Measurements from ENCODE around the gene ABHD6.

The ABHD6 gene

DNA sequence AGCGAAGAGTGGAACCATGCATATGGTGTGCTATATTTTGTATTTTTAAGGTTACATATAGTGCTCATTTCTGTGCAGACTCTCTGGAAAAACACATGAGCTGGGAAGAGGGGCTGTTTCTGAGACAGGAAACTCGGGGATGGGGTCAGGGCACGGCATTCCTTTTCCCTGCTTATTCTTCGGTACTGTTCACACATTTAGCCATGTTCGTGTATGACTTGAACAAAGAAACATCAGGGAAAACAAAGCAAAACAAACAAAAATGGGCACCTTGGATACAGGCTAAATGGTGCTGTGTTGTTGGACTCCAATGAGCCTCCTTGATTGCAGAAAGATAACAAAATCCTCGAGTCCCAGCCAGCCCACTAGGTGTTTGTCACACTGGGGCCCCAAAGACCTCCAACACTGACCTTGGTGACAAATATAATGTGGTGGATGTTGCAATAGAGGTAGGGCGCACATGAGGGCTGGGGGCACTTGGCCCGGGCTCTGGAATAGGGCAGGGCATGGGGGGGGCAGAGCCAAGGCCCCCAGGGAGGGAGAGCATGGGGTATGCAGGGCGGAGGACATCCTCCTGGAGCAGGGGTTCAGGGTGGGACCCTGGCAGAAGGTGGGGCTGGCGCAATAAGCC, 46.1 kb upstream of the ABHD6 start:
- TF ChIP-seq TARDBP (IDR thresholded peaks at IDR 0.05) (no peak), BHLHE40 (IDR thresholded peaks at IDR 0.05; ENCODE audit: borderline replicate concordance) (no peak), FOXM1 (IDR thresholded peaks at IDR 0.05; ENCODE audit: borderline replicate concordance) (no peak), FOXK2 (IDR thresholded peaks at IDR 0.05) (no peak), SUZ12 (IDR thresholded peaks at IDR 0.05) (no peak), FOXA1 (IDR thresholded peaks at IDR 0.05) (no peak), ARNT (IDR thresholded peaks at IDR 0.05) (no peak), NFRKB (IDR thresholded peaks at IDR 0.05) (no peak), HDGF (IDR thresholded peaks at IDR 0.05; ENCODE audit: borderline replicate concordance) (no peak), CTBP1 (IDR thresholded peaks at IDR 0.05; ENCODE audit: borderline replicate concordance) (no peak), SP1 (IDR thresholded peaks at IDR 0.05) (no peak), LEF1 (IDR thresholded peaks at IDR 0.05; ENCODE audit: borderline replicate concordance) (no peak), L3MBTL2 (conservative IDR thresholded peaks at IDR 0.05) (no peak)
- TF ChIP-seq, protein P1, sequence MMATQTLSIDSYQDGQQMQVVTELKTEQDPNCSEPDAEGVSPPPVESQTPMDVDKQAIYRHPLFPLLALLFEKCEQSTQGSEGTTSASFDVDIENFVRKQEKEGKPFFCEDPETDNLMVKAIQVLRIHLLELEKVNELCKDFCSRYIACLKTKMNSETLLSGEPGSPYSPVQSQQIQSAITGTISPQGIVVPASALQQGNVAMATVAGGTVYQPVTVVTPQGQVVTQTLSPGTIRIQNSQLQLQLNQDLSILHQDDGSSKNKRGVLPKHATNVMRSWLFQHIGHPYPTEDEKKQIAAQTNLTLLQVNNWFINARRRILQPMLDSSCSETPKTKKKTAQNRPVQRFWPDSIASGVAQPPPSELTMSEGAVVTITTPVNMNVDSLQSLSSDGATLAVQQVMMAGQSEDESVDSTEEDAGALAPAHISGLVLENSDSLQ (IDR thresholded peaks at IDR 0.05): no peak
- ChIA-PET POLR2A (no interaction called here), CTCF (no interaction called here)
- no peak for DNase-seq (ENCODE audit: extremely low spot score)

DNA sequence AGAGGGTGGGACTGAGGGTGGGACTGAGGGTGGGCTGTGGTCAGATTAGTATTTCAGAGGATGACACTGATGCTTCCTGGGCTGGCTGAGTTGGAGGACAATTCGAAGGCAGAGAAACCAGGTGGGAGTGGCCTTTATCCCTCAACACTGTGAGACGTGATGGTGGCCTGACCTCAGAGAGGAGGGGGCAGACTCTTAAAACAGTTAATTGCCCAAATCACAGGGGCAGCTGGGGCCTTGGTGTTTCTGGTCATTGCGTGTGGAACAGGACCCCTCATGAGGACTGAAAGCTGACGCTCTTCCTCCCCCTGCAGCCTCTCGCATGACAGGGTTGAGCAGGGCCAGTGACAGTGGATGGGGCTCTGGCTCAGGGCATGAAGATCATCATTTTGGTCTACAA, 45.5 kb upstream of the ABHD6 start:
- DNase-seq (ENCODE audit: extremely low spot score): no peak
- no peak for TF ChIP-seq FOXA1 (IDR thresholded peaks at IDR 0.05)
- TF ChIP-seq L3MBTL2 (conservative IDR thresholded peaks at IDR 0.05): no peak
- no peak for TF ChIP-seq ZNF384 (IDR thresholded peaks at IDR 0.05)
- POLR2A ChIA-PET: no interaction called here
- CTCF ChIA-PET: no interaction called here

- CTCF ChIA-PET: no interaction called here
These were observed 43.7 kb upstream of the ABHD6 start for GRCh38 chr3:58193682-58194407.

GRCh38 chr3:58197588-58197987, 40.0 kb upstream of the ABHD6 start:
- ChIA-PET CTCF (no interaction called here), POLR2A (no interaction called here)
- no peak for TF ChIP-seq BHLHE40 (IDR thresholded peaks at IDR 0.05; ENCODE audit: borderline replicate concordance)
- no peak for TF ChIP-seq ZNF384 (IDR thresholded peaks at IDR 0.05)
- no peak for TF ChIP-seq FOXA1 (IDR thresholded peaks at IDR 0.05)
- TF ChIP-seq FOXM1 (IDR thresholded peaks at IDR 0.05; ENCODE audit: borderline replicate concordance): no peak
- TF ChIP-seq ELF4 (IDR thresholded peaks at IDR 0.05): no peak
- no peak for TF ChIP-seq L3MBTL2 (conservative IDR thresholded peaks at IDR 0.05)
- TF ChIP-seq TARDBP (IDR thresholded peaks at IDR 0.05): no peak
- no peak for TF ChIP-seq ARNT (IDR thresholded peaks at IDR 0.05)
- TF ChIP-seq SP1 (IDR thresholded peaks at IDR 0.05): no peak
- no peak for TF ChIP-seq CTBP1 (IDR thresholded peaks at IDR 0.05; ENCODE audit: borderline replicate concordance)
- DNase-seq (ENCODE audit: extremely low spot score): no peak

More at GRCh38 chr3:58193682-58194407, 43.7 kb upstream of the ABHD6 start:
- TF ChIP-seq LEF1 (IDR thresholded peaks at IDR 0.05; ENCODE audit: borderline replicate concordance) (no peak), FOXM1 (IDR thresholded peaks at IDR 0.05; ENCODE audit: borderline replicate concordance) (no peak), ELF4 (IDR thresholded peaks at IDR 0.05) (no peak), CTBP1 (IDR thresholded peaks at IDR 0.05; ENCODE audit: borderline replicate concordance) (no peak), L3MBTL2 (conservative IDR thresholded peaks at IDR 0.05) (no peak), FOXA1 (IDR thresholded peaks at IDR 0.05) (no peak), FOXK2 (IDR thresholded peaks at IDR 0.05) (no peak)
- no peak for DNase-seq (ENCODE audit: extremely low spot score)
- POLR2A ChIA-PET: no interaction called here

- POLR2A ChIA-PET: no interaction called here
- CTCF ChIA-PET: no interaction called here
These were observed 39.2 kb upstream of the ABHD6 start for GRCh38 chr3:58198362-58198761.

DNA sequence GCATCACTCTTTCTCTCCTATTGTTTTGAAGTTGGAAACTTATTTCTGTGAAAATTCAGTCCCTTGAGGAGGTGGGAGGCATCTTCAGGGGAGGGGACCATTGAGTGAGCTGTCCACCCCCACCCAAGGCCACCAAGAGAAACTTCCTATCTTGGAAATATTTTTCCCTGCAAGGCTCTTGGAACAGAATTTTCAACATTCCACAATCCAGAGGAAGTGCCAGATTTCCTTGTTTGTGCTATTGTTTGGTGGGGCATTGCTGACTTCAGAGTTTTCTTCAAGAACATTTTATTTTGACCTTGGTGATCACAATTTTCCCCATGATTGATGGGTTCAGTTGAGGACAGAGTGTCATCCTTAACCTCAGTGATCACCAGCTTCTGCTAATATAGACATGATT, 38.8 kb upstream of the ABHD6 start:
- TF ChIP-seq CTBP1 (IDR thresholded peaks at IDR 0.05; ENCODE audit: borderline replicate concordance): no peak
- no peak for TF ChIP-seq SUZ12 (IDR thresholded peaks at IDR 0.05)
- no peak for TF ChIP-seq FOXK2 (IDR thresholded peaks at IDR 0.05)
- no peak for TF ChIP-seq FOXA1 (IDR thresholded peaks at IDR 0.05)
- TF ChIP-seq HDGF (IDR thresholded peaks at IDR 0.05; ENCODE audit: borderline replicate concordance): no peak
- TF ChIP-seq ELF4 (IDR thresholded peaks at IDR 0.05): no peak
- TF ChIP-seq FOXM1 (IDR thresholded peaks at IDR 0.05; ENCODE audit: borderline replicate concordance): no peak
- no peak for TF ChIP-seq L3MBTL2 (conservative IDR thresholded peaks at IDR 0.05)
- TF ChIP-seq SP1 (IDR thresholded peaks at IDR 0.05): no peak
- no peak for TF ChIP-seq NFRKB (IDR thresholded peaks at IDR 0.05)
- TF ChIP-seq TARDBP (IDR thresholded peaks at IDR 0.05): no peak
- TF ChIP-seq, protein P1 (IDR thresholded peaks at IDR 0.05): no peak
- TF ChIP-seq ZNF384 (IDR thresholded peaks at IDR 0.05): no peak
- no peak for TF ChIP-seq LEF1 (IDR thresholded peaks at IDR 0.05; ENCODE audit: borderline replicate concordance)
- TF ChIP-seq BHLHE40 (IDR thresholded peaks at IDR 0.05; ENCODE audit: borderline replicate concordance): no peak
- no peak for TF ChIP-seq ARNT (IDR thresholded peaks at IDR 0.05)
- no peak for DNase-seq (ENCODE audit: extremely low spot score)
- CTCF ChIA-PET: interaction anchor here (0.6 kb wide), 1 partner anchor 97 kb away, joined by 3 read pairs; no protein-coding TSS in a partner anchor
- POLR2A ChIA-PET: no interaction called here

More at GRCh38 chr3:58198362-58198761, 39.2 kb upstream of the ABHD6 start:
- TF ChIP-seq ZNF384 (IDR thresholded peaks at IDR 0.05) (no peak), FOXK2 (IDR thresholded peaks at IDR 0.05) (no peak), ELF4 (IDR thresholded peaks at IDR 0.05) (no peak), SP1 (IDR thresholded peaks at IDR 0.05) (no peak), HDGF (IDR thresholded peaks at IDR 0.05; ENCODE audit: borderline replicate concordance) (no peak), LEF1 (IDR thresholded peaks at IDR 0.05; ENCODE audit: borderline replicate concordance) (no peak), L3MBTL2 (conservative IDR thresholded peaks at IDR 0.05) (no peak), FOXM1 (IDR thresholded peaks at IDR 0.05; ENCODE audit: borderline replicate concordance) (no peak), SUZ12 (IDR thresholded peaks at IDR 0.05) (no peak), FOXA1 (IDR thresholded peaks at IDR 0.05) (no peak), CTBP1 (IDR thresholded peaks at IDR 0.05; ENCODE audit: borderline replicate concordance) (no peak), BHLHE40 (IDR thresholded peaks at IDR 0.05; ENCODE audit: borderline replicate concordance) (no peak), ARNT (IDR thresholded peaks at IDR 0.05) (no peak), NFRKB (IDR thresholded peaks at IDR 0.05) (no peak), TARDBP (IDR thresholded peaks at IDR 0.05) (no peak)
- TF ChIP-seq, protein P1 (IDR thresholded peaks at IDR 0.05): no peak
- DNase-seq (ENCODE audit: extremely low spot score): no peak
